HG02938 (cell line): ENCODE results near the gene REEP6.

Experiments used
- ATAC-seq: cut with Tn5 transposase; IDR thresholded peaks from one replicate; pipeline ENCODE4 v1.9.1; 2021; ENCODE audit warnings: mild to moderate bottlenecking, moderate library complexity; ENCODE audit not compliant: unreplicated experiment

REEP6 gene

DNA sequence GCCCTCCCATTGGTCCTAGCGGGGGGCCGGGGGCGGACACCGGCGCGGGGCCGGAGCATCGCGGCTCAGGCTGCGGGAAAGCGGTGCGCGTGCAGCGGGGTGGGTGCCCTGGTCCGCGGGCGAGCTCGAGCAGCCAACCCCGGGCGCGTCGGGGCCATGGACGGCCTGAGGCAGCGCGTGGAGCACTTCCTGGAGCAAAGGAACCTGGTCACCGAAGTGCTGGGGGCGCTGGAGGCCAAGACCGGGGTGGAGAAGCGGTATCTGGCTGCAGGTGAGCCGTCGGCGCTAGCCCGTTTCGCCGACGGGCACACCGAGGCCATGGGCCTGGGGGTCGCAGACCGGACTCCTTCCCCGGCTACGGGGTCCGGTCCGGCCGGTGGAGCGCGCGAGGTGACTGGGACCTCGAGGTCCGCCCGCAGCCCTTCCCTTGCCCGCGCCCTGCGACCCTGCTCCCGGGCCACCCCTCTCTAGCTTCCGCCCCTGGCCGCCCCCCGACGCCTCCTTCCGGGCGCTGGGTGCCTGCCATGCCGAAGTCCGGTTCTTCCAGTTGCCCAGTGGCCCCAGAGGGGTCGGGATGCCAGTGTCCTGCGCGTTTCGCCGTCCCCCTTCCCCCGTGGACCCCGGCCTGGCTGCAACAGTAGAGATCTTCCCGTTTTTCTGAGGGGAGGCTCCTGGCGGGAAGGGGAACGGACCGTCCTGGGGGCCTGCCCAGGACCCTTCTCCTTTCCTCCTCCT, at the start of gene REEP6:
Gene REEP6, plus strand, starts transcription at position 68 of the 735 bp plus-strand sequence. Its CDS starts 89 bp downstream, at position 157.
- ATAC-seq: no peak

DNA sequence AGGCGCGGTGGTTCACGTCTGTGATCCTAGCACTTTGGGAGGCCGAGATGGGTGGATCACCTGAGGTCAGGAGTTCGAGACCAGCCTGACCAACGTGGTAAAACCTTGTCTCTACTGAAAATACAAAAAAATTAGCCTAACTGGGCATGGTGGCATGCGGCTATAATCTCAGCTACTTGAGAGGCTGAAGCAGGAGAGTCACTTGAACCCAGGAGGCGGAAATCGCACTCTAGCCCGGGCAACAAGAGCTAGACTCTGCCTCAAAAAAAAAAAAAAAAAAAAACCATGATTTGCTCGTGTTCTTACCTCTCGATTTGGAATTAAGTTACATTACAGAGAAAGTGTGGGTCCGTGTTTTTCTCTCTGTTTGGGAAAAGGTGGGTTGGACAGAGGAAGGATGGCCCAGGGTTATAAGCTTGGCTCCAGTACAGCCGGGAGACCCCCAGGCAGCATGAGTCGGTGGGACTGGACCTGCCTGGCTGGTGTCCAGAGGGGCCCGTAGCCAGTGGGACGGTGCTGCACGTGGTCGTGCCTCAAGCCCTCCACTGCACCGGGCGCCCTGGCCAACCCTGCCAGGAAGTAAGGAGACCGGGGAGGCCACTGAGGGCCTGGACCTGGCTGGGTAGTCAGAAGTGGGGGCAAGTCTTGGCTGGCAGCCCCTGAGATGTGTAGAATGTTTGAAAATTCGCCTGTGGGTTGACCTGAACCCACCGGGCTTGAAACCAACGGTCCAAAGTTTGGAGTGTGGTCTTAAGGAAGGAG, 49.1 kb upstream of the REEP6 start:
- no peak for ATAC-seq

DNA sequence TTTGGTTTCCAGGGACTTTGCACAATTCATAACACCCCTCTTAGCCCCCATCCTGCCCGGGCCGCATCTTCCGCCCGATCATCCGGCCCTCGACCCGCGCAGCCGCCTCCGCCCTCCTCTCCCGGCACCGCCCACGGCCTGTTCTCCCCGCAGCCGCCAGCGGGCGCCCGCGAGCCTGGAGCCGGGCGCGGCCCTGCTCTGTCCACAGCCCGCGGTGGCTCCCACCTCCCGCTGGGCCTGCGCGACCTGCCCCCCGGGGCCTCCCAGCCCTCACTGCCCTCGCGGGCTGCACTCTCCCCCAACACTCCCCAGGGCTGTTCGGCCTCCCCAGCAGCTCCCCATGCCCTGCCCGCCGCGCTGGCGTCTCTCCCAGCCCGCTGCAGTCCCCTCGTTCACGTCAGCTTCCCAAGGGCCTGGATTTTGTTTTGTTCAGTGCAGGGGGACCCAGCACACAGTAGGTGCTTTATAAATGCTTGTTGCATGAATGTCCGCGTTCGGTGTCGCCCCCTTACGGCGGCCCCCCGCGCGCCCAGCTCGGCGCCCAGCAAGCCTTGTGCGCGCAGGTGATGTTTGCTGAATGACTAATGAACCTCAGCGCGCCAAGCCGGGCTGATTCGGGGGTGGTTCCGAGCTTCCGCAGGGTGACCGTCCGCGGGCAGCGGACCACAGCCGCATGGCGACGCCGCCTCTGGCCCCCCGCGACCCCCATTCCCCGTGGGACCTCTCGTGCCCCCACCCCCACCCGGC, 45.6 kb upstream of the REEP6 start:
- no peak for ATAC-seq

DNA sequence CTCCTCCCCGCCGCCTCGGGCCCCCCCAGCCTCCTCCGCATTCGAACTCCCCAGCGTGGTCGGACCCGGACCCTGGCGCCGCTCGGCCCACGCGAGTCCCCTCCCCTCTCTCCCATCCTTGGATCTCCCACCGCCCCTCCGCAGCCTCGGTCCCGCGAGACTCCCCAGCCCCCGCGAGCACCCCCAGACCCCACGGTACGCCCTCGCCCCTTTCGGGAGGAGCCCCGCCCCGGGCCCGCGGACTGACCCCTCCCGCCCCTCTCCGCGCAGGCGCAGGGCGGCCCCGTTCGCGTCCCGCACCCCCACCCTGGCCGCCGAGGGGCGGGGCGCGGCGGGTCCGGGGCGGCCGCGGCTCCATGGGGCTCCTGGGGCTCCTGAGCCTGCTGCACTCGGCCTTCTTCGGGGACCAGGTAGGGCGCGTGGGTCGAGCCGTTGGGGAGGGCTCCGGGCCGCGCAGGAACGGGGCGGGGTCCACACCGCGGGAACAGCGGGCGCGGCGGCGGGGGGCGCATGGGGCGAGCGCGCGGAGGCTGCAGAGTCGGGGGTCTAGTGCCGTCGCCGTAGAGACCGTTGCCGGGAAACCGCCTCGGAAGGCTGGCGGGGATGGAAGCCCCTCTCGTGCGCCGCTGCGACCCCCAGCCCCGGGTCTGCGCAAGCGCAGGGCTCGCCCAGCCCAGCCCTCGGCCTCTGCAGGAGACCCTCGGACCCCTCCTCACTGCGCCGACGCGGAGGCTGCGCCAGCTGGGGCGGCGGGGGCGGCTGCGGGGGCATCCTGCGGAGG, 44.9 kb upstream of the REEP6 start:
- no peak for ATAC-seq

DNA sequence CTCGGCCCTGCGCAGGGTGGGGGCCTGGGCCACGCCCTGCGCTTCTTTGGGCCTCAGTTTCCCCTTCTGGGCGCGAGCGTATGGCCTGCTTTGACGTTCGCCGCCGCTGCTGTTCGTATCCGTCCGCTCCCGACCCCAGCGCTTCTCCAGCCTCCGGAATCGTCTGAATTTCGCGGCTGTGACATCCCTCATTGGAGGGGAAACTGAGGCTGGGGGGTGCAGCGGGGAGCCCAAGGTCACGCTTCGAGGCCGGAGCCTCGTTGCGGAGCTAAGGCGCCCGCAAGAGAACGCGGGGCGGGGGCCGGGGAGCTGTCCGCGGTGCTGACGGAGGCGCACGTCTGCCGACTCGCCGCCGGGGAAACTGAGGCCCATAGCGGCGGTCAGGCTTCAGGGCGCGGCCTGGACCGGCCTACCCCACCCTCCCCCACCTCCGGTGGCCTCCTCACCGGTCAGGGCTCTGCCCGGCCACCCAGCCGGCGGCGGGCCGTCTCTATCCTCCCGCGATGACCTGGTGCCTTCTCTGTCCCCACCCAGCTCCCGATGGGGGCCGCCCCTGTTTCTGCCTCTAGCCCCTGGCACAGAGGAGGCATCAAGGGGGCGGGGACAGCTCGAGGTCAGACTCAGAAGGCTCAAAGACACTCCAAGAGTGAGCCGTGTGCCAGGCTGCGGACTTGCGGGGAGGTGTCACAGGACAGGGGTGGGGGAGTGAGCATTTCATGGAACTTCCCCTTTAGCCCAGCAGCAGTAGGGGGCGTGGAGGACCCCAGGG, 44.1 kb upstream of the REEP6 start:
- no peak for ATAC-seq

DNA sequence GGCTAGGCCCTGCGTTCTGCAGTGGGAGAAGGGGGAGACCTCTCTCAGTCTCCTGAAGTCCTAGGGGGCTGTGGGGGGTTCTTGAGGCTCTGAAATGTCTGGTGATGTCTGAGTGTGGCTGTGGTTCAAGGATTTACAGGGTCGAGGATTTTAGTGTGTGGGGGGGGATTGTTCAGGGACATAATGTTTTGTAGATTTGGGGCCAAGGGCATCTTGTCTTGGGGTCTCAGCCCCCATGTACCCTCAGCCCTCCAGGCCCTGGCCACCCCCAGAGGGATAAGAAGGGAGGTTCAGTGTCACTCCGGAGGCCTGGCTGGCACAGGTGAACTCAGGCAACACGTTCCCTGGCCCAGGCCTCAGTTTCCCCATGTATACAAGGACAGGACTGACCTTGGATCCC, 43.5 kb upstream of the REEP6 start:
- no peak for ATAC-seq

DNA sequence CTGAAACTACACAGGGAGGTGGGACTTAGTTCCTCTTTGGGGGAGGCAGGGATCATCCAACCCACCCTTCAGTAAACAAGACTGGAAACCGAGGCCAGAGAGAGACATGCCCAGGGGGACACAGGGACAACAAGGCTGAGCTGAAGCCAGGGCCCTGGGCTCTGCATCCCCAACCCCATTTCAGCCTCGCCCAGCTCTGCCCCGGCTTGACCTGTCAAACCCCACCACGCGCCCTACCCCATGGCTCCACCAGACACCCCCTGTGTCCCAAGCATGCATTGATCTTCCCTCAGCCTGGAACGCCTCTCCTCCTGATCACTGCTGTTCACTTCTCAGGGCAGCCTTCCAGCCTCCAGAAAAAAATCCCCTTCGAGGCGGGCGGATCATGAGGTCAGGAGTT, 43.0 kb upstream of the REEP6 start:
- ATAC-seq: no peak

DNA sequence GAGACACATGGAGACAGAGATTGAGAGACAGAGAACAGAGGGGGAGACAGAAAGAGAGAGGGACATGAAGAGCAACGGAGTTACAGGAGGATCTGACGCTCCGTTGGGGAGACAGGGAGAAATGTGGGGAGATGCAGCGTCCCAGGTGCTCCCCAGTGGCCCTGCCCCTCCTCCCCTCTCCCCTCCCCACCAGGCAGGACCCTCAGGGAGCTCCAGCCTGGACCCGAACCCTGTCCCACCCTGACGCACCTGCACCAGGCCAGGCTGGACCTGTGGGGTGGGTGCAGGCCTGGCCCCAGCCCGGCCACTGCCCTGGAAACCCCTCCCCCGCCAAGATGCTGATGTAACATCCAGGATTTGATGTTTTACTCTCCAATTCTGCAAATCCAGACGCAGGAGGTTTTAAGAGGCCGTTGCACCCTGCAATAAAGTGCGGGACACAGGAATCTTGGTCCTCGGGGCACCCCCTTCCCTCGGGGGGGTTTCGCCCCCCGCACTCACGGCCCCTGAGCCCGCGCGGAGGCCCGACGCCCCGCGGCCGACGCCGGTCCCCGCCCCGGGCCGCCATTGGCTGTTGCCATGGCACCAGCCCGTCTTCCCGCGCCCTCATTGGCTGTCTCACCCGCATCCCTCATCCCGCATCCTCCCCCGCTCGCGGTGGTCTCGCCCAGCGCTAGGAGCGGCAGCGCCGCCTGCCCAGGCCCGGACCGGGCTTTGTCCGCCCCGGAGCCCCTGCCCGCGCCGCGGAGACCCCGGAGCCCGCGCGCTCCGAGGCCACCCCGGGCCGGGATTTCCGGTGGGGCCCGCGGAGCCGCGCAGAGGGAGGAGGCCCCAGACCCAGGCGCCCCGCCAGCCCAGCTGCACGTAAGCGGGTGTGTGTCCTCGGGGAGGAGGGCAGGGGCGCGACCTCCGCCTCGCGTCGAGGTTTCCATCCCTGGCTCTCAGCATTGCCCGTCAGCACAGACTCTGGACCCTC, 41.2 kb upstream of the REEP6 start, which contains the start of gene APC2:
Gene APC2, plus strand, starts transcription at position 655 of the 976 bp plus-strand sequence. CDS start 2,881 bp downstream, outside the sequence.
- no peak for ATAC-seq

DNA sequence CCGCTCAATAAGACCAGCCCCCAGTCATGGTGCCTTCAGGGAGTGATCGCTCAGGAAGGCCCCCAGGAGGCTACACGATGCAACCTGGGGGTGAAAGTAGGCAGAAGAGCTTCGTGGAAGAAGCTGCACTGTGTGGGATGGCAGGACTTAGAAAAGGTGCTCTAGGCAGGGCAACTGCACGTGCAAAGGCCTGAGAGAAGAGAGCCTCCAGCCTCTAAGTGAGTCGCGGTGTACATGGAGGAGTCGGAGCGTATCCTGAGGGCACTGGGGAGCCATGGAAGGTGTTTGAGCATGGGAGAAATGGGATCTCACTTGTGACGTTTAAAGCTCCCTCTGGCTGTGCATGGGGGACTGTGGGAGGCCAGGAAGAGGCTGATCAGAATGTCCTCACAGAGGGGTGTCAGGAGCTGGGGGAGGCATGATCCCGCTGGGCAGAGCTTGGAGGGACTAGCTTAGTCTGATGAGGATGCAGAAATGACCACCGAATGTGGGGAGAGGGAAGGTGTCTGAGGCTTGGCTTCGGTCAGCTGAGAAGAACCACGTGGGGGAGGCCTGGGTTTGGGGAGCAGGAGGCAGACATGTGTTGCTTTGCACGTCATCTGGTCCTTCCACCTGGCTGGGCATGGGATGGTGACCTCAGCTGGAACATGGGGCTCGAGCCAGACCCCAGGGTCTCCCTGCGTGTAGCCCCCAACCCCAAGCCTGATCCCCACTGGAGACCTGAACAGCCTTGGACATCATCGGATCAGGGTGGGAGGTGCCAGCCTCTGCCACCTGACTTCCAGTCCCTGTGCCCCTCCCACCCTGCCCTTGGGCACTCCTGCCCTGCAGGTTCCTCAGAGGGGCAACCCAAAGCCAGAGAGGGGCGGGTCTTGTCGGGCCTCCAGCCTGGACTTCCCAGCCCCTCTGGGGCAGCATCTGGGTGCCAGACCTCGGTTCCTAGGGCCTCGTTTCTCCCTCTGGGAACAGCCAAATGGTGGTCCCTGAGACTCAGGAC, 39.9 kb upstream of the REEP6 start:
- no peak for ATAC-seq

DNA sequence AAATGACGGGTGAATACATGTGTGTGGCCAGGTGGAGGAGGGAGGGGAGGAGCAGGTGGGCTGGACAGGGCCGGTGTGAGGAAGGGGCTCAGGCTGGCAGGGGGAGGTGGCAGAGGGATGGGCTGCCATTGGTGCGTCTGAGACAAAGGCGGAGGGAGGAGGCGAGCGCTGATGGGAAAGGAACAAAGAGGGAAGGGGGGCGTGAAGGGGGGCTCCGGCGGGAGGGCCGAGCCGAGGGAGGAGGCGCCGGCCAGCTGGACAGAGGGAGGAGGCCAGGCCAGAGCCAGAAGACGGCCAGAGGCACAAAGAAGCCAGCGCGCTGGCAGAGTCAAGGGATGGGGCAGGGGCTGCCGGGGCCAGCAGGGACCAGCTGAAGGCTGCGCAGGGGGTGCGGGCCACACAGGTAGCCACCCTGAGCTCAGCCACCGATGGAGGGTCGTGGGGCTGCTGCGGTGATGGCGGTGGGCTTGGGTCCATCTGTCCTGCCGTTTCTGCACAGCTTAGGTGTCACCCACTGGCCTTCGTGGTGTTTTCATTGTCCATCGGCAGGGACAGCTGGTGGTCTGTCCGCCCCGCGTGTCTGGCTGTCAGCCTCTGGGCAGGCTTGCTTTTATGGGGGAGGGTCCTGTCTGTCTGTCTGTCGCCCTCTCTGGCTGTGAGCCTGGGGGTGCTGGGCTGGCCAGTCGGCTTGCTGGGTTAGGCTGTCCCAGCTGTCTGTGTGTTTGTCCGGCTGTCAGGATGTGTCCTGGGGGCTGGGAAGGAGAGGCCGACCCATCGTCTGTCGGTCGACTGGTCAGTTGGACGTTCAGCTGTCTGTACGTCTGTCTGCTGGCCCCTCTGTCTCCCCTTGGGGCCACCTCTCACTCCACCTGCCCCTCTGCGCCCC, 38.8 kb upstream of the REEP6 start:
- ATAC-seq: no peak

DNA sequence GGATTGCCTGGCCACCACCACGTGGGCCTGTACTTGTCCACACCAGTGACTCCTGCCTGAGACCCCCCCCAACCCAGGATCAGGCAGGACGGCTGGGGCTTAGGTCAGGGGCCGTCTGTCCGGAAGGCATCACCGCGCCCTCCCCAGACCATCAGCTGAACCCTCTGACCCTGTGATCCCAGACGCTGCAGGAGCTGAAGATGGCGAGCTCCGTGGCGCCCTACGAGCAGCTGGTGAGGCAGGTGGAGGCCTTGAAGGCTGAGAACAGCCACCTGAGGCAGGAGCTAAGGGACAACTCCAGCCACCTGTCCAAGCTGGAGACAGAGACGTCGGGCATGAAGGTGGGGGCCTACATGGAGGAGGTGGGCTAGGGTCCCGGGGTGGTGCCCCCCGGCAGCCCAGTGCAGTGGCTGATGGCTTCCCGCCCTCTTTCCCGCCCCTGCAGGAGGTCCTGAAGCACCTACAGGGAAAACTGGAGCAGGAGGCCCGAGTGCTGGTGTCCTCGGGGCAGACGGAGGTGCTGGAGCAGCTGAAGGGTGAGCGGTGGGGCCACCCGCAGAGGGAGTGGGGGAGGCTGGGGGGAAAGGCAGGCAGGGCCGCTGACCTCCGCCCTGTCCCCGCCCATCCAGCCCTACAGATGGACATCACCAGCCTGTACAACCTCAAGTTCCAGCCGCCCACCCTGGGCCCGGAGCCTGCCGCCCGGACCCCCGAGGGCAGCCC, 38.0 kb upstream of the REEP6 start:
- no peak for ATAC-seq

DNA sequence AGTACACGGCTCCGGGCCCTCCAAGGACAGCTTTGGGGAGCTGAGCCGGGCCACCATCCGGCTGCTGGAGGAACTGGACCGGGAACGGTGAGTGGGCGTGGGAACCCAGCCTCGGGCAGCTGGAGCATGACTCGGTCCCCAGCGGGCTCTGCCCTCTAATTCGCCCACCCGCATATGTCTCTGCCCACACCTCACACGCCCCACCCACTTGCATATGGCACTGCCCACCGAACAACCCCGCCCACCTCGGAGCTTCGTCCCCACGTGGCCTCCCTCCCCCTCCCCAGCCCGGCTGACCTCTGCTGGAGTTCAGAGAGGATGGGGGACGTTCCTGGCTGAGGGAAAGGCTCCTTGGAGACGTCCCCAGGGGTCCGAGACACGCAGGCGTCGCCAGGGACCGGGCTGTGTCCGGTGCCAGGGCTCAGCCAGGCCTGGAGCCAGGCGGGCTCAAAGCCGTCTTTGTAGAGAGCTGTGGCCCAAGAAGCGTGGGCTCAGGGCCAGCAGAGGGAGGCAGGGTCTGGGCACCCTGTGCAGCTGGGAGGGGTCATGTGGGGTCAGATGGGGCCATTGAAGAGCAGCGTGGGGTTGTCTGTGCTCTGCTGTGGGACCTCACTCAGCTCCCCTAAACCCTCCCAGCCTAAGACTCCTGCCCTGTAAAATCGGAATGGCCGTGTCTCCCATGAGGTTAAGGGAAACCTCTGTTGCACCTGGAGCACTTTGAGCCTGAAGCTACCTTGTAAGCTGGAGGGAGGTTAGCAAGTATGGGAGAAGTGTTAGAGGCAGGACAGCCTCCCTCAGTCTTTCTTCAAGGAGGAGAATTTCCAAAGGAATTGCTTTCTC, 37.2 kb upstream of the REEP6 start:
- ATAC-seq: no peak

DNA sequence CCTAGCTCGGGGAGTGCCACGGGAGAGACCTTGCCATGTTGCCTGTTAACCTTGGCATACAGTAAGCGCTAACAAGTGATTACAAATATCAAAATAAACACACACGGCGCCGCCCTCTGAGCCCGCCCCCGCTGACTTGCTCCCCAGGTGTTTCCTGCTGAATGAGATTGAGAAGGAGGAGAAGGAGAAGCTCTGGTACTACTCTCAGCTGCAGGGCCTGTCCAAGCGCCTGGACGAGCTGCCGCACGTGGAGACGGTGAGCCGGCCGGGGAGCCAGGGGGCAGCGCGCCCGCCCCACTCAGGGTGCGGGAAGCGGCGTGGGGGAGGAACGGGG, 36.0 kb upstream of the REEP6 start:
- no peak for ATAC-seq

DNA sequence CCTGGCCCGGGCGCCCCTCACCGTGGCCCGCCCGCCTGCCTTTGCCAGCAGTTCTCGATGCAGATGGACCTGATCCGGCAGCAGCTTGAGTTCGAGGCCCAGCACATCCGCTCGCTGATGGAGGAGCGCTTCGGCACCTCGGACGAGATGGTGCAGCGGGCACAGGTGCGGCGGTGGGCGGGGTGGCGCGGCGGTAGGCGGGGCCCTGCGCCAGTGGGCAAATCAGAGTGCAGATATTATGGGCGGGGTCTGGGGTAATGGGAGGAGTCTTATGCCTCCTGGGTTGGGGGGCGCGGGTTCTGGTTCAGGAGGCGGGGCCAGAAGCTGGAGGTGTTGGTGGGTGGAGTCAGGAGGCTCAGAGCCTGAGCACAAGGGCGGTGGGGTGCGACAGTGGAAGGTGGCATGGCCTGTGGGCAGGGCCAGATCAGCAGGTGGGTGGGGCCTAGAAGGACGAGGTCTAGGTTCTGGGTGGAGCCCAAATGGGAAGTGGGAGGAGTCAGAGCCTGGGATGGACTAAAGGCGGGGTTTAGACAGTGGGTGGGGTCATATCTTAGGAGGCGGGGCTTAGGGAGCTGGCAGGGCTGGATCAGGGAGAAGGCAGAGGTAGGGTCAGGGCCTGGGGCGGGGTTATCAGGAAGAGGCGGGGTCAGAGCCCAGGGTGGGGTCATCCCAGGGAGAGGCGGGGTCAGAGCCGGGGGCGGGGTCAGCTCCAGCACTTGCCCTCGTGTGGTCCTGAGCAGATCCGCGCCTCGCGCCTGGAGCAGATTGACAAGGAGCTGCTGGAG, 35.5 kb upstream of the REEP6 start:
- no peak for ATAC-seq
